Measurements from ENCODE around the gene SYTL3. TPM values are rescaled to one million over a fixed set of nuclear protein-coding genes. Genes with fewer than 3 reads are reported as not detected.
A peak's percentile ranks its signal among the peaks of the same experiment; 100 is the strongest.
"Not testable (repeated sequence)": the region's sequence is repeated elsewhere in the genome, so short reads cannot be mapped to it uniquely, and the experiment has no call there.

The SYTL3 gene
- total RNA-seq, 2 donors from 2014 or later, result 267 to 353 TPM

GRCh38 chr6:158627168-158627939, 22.5 kb upstream of the SYTL3 start:
- no peak for DNase-seq

GRCh38 chr6:158627940-158628211, 22.0 kb upstream of the SYTL3 start:
- Mint-ChIP-seq H3K4me1 (ENCODE audit: low read depth) (peaks cover 49% of the 10 kb centered on the region), H3K9me3 (no peaks in the 10 kb centered on the region), H3K36me3 (ENCODE audit: insufficient read depth in 2 of 2) (peaks cover 7 to 30% of the 10 kb centered on the region in 2 donors), H3K4me3 (no peak overlapping the region), H3K27me3 (ENCODE audit: low read depth) (no peaks in the 10 kb centered on the region), H3K27ac (no peak overlapping the region)
- DNase-seq, result no peak
- ATAC-seq (replicated peaks in 1 of 2), result no peak

More at GRCh38 chr6:158627168-158627939, 22.5 kb upstream of the SYTL3 start:
- ATAC-seq (replicated peaks in 1 of 2), result no peak
- peak overlapping the region; percentile 18 for H3K27ac Mint-ChIP-seq
- peaks cover 7 to 29% of the 10 kb centered on the region in 2 donors for H3K36me3 Mint-ChIP-seq (ENCODE audit: insufficient read depth in 2 of 2)
- no peaks in the 10 kb centered on the region for H3K9me3 Mint-ChIP-seq
- no peaks in the 10 kb centered on the region for H3K27me3 Mint-ChIP-seq (ENCODE audit: low read depth)
- no peak overlapping the region for H3K4me3 Mint-ChIP-seq
- H3K4me1 Mint-ChIP-seq (ENCODE audit: low read depth), result peaks cover 50% of the 10 kb centered on the region

- DNase-seq (no peak), ATAC-seq (replicated peaks in 1 of 2) (no peak)
- Mint-ChIP-seq H3K27me3 (ENCODE audit: low read depth) (no peaks in the 10 kb centered on the region), H3K9me3 (no peaks in the 10 kb centered on the region), H3K36me3 (ENCODE audit: insufficient read depth in 2 of 2) (peaks cover 9 to 30% of the 10 kb centered on the region in 2 donors), H3K4me1 (ENCODE audit: low read depth) (peaks cover 46% of the 10 kb centered on the region), H3K27ac (no peak overlapping the region), H3K4me3 (no peak overlapping the region)
Measured at GRCh38 chr6:158628542-158628941, 21.3 kb upstream of the SYTL3 start.

- peaks cover 9 to 30% of the 10 kb centered on the region in 2 donors for H3K36me3 Mint-ChIP-seq (ENCODE audit: insufficient read depth in 2 of 2)
- peak overlapping the region; percentile 84 for H3K27ac Mint-ChIP-seq
- H3K27me3 Mint-ChIP-seq (ENCODE audit: low read depth), result no peaks in the 10 kb centered on the region
- ATAC-seq (replicated peaks in 1 of 2), result peak; percentile 67 to 75
- no peaks in the 10 kb centered on the region for H3K9me3 Mint-ChIP-seq
- DNase-seq, result peak; percentile 36 to 38
- peaks cover 47% of the 10 kb centered on the region for H3K4me1 Mint-ChIP-seq (ENCODE audit: low read depth)
- H3K4me3 Mint-ChIP-seq, result peak overlapping the region; percentile 40 to 74
Measured at GRCh38 chr6:158629367-158630221, 20.3 kb upstream of the SYTL3 start.

GRCh38 chr6:158630938-158631616, 18.8 kb upstream of the SYTL3 start:
- Mint-ChIP-seq H3K36me3 (ENCODE audit: insufficient read depth in 2 of 2) (peaks cover 9 to 31% of the 10 kb centered on the region in 2 donors), H3K27ac (peak overlapping the region; percentile 54), H3K27me3 (ENCODE audit: low read depth) (no peaks in the 10 kb centered on the region), H3K4me3 (no peak overlapping the region), H3K9me3 (no peaks in the 10 kb centered on the region), H3K4me1 (ENCODE audit: low read depth) (peaks cover 62% of the 10 kb centered on the region)
- ATAC-seq (replicated peaks in 1 of 2) (peak in 1 of 2 donors; percentile 10), DNase-seq (no peak)

- no peak overlapping the region for H3K4me3 Mint-ChIP-seq
- no peak for ATAC-seq (replicated peaks in 1 of 2)
- H3K4me1 Mint-ChIP-seq (ENCODE audit: low read depth), result peaks cover 67% of the 10 kb centered on the region
- H3K27me3 Mint-ChIP-seq (ENCODE audit: low read depth), result no peaks in the 10 kb centered on the region
- peak overlapping the region; percentile 54 for H3K27ac Mint-ChIP-seq
- no peaks in the 10 kb centered on the region for H3K9me3 Mint-ChIP-seq
- no peak for DNase-seq
- peaks cover 9 to 37% of the 10 kb centered on the region in 2 donors for H3K36me3 Mint-ChIP-seq (ENCODE audit: insufficient read depth in 2 of 2)
Measured at GRCh38 chr6:158631678-158632537, 17.9 kb upstream of the SYTL3 start.

GRCh38 chr6:158632538-158633119, 17.2 kb upstream of the SYTL3 start:
- not testable (repeated sequence) for DNase-seq; ATAC-seq (replicated peaks in 1 of 2); H3K27me3 Mint-ChIP-seq (ENCODE audit: low read depth); H3K9me3 Mint-ChIP-seq; H3K4me3 Mint-ChIP-seq
- Mint-ChIP-seq H3K27ac (peak overlapping the region; percentile 54), H3K36me3 (ENCODE audit: insufficient read depth in 2 of 2) (peaks cover 9 to 40% of the 10 kb centered on the region in 2 donors), H3K4me1 (ENCODE audit: low read depth) (peaks cover 67% of the 10 kb centered on the region)

- Mint-ChIP-seq H3K9me3 (no peaks in the 10 kb centered on the region), H3K4me3 (no peak overlapping the region), H3K27ac (peak overlapping the region; percentile 19), H3K4me1 (ENCODE audit: low read depth) (peaks cover 67% of the 10 kb centered on the region), H3K27me3 (ENCODE audit: low read depth) (no peaks in the 10 kb centered on the region), H3K36me3 (ENCODE audit: insufficient read depth in 2 of 2) (peaks cover 10 to 41% of the 10 kb centered on the region in 2 donors)
- ATAC-seq (replicated peaks in 1 of 2) (no peak), DNase-seq (no peak)
Measured at GRCh38 chr6:158633127-158633526, 16.7 kb upstream of the SYTL3 start.

- Mint-ChIP-seq H3K9me3 (no peaks in the 10 kb centered on the region), H3K27me3 (ENCODE audit: low read depth) (no peaks in the 10 kb centered on the region), H3K4me3 (no peak overlapping the region), H3K4me1 (ENCODE audit: low read depth) (peaks cover 71% of the 10 kb centered on the region), H3K27ac (peak overlapping the region; percentile 62), H3K36me3 (ENCODE audit: insufficient read depth in 2 of 2) (peaks cover 14 to 44% of the 10 kb centered on the region in 2 donors)
- no peak for DNase-seq
- ATAC-seq (replicated peaks in 1 of 2), result no peak
Measured at GRCh38 chr6:158634695-158635426, 15.0 kb upstream of the SYTL3 start.

- peaks cover 17 to 45% of the 10 kb centered on the region in 2 donors for H3K36me3 Mint-ChIP-seq (ENCODE audit: insufficient read depth in 2 of 2)
- H3K4me1 Mint-ChIP-seq (ENCODE audit: low read depth), result peaks cover 71% of the 10 kb centered on the region
- DNase-seq, result no peak
- H3K4me3 Mint-ChIP-seq, result no peak overlapping the region
- no peaks in the 10 kb centered on the region for H3K9me3 Mint-ChIP-seq
- no peaks in the 10 kb centered on the region for H3K27me3 Mint-ChIP-seq (ENCODE audit: low read depth)
- peak overlapping the region; percentile 62 for H3K27ac Mint-ChIP-seq
- ATAC-seq (replicated peaks in 1 of 2), result no peak
Measured at GRCh38 chr6:158635427-158636073, 14.3 kb upstream of the SYTL3 start.

GRCh38 chr6:158636778-158637177, 13.1 kb upstream of the SYTL3 start:
- Mint-ChIP-seq H3K4me1 (ENCODE audit: low read depth) (peaks cover 71% of the 10 kb centered on the region), H3K27me3 (ENCODE audit: low read depth) (no peaks in the 10 kb centered on the region), H3K27ac (peak overlapping the region; percentile 18), H3K9me3 (no peaks in the 10 kb centered on the region), H3K36me3 (ENCODE audit: insufficient read depth in 2 of 2) (peaks cover 20 to 46% of the 10 kb centered on the region in 2 donors), H3K4me3 (no peak overlapping the region)
- ATAC-seq (replicated peaks in 1 of 2), result no peak
- DNase-seq, result no peak

Data from activated T-cell treated with anti-CD3 and anti-CD28 coated beads, Interleukin-2, amount 50 U/mL, for 72 hours (primary cell).